Activated CD4-positive, alpha-beta T cell treated with anti-CD3 and anti-CD28 coated beads, Interleukin-2, amount 50 U/mL, for 48 hours (primary cell): ENCODE results near the gene INMT.
"Not testable (repeated sequence)": the region's sequence is repeated elsewhere in the genome, so short reads cannot be mapped to it uniquely, and the experiment has no call there.

Experiments
- DNase-seq, 2 experiments: peaks; one replicate each; pipeline ENCODE4 v3.0.0-alpha.2; 2020

Gene INMT

DNA sequence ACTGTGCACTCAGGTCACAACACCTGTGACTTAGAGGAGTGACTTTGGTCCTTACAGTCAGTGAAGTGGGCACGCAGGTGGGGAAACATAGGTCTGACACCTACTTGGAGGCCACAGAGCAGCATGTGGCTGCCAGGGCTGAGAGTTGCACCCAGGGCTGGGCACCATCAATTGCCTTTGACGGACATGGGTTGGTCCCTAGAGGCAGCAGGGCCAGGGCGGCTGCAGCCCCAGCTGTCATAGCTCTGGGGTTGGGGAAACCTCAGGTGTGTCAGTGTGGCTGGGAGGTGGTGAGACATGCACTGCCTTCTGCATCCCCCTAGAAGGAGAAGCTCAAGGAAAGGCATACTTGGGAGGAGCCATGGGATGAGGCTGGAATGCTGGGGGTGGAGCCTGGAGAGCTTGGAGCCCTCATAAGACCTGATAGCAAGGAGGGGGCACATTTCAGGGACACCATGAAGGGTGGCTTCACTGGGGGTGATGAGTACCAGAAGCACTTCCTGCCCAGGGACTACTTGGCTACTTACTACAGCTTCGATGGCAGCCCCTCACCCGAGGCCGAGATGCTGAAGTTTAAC lies at the start of gene INMT:
INMT (plus strand) TSS at position 440 of the 578 bp plus-strand sequence; CDS start at position 456, 16 bp downstream.
- no peak for DNase-seq

DNA sequence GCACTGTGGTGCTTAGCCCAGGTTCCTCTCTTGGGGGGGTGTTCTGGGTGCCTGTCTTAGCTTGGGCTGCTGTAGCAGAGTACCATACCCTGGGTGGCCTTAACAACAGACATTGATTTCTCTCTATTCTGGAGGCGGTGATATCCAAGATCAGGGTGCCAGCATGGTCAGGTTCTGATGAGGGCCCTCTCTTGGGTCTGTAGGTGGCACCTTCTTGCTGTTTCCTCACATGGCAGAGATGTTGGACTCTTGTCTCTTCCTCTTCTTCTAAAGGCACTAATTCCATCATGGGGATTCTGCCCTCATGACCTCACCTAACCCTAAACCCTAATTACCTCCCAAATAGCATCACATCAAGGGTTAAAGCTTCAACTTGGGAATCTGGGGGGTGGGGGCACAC lies 49.7 kb upstream of the INMT start:
- DNase-seq: peak in 1 of 2 experiments; percentile 15

- no peak for DNase-seq
Observed at GRCh38 chr7:30703756-30704155, 48.2 kb upstream of the INMT start.

DNA sequence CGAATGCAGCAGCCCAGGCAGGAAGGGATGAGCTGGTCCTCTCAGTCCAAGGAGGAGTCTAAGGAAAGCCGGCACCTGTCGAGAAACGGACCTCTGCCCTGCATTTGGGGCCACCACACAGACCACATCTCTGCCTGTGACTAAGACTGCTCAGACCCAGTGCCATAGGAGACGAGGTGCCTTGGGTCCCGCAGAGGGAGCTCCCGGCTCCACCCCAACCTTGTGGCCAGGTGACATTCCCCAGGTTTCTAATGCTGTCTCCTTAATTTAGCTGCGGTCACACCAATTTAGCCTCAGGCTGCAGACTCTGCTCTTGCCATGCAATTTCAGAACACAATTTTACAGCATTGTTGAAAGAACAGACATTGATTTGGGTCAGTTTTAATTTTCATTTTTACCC lies 46.9 kb upstream of the INMT start:
- DNase-seq: no peak

- no peak for DNase-seq
Observed at GRCh38 chr7:30705596-30705995, 46.3 kb upstream of the INMT start.

DNA sequence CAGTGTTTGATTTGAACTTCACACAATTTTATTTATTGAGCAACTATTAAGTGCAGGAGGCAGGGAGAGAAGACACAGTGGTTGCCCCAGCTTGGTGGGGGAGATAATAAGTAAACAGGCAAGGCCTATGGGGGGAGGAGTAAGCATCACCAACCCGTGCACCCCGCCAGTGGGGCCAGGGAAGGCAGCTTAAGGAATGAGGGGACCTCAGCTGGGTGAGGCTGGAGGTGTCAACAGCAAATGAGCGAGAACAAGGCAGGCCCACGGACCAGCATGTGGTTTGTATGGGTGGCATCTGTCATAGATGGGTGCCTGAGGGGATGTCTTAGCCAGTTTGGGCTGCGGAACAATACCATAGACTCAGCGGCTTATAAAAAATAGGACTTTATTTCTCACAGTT lies 45.6 kb upstream of the INMT start:
- no peak for DNase-seq

GRCh38 chr7:30706908-30707307 lies 45.0 kb upstream of the INMT start:
- no peak for DNase-seq

- no peak for DNase-seq
Observed at GRCh38 chr7:30707391-30708357, 44.3 kb upstream of the INMT start.

- no peak for DNase-seq
Observed at GRCh38 chr7:30708412-30708811, 43.5 kb upstream of the INMT start.

GRCh38 chr7:30708983-30709382 lies 43.0 kb upstream of the INMT start:
- no peak for DNase-seq

- no peak for DNase-seq
Observed at GRCh38 chr7:30709549-30709948, 42.4 kb upstream of the INMT start.

GRCh38 chr7:30710669-30711068 lies 41.3 kb upstream of the INMT start:
- DNase-seq: no peak

DNA sequence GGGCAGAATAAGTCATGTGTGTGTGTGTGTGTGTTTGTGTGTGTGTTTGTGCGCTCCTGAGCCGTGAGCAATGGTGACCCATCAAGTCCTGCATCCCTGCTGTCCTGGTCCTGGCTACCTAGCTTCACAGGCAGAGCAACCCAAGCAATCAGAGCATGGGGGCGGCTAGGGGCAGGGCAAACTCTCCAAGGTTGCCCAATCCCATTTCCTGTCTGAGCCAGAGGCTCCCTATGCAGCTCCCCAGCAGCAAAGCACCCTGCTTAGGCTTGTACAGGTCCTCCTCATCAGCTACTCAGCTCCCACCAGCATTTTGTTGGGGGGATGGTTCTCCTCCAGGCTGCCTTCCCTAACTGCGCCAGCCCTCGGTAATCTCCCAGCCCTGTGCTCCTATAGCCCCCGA lies 38.5 kb upstream of the INMT start:
- DNase-seq: no peak

DNA sequence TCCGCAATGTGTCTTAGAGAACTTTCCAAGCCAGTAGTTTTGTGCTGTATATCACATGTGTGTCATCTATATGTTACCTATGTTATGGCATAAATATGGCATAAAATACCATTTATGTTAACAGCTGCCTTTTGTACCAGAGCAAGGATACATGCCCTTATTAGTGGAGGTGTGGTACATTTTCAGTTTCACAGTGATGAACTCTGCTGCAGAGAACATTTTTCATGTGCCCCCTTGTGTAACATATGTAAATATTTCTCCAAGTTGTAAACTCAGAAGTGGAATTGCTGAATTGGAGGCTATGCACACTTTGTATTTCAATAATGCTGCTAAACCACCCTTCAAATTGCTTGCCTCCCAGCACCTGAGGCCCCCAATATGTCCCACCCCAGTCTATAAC lies 37.8 kb upstream of the INMT start:
- no peak for DNase-seq

DNA sequence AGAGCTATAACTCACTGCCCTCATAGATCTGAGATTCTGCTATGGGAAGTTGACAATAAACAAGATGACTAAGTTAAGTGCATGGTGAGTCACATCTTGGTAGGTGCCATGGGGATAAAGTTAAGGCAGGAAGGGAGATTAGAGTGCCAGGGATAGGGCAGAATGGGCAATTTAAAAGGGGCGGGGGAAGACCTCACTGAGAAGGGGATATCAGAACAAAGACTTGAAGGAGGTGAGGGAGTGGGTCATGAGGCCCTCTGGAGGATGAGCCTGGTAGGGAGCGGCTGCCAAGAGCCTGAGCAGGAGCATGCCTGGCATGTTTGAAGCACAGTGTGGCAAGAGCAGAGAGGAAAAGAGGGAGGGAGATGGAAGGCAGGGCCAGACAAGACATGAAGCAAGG lies 34.8 kb upstream of the INMT start:
- DNase-seq: no peak

DNA sequence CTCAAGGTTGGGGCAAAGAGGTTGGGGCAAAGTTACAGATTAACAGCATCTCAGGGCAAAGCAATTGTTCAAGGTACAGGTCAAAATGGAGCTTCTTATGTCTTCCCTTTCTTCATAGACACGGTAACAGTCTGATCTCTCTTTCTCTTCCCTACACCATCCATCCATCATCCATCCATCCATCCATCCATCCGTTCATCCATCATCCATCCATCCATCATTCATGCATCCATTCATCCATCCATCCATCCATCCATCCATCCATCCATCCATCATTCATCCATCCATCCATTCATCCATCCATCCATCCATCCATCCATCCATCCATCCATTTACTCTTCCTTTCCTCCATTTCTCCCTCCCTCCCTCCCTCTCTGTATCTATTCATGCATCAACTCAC lies 32.5 kb upstream of the INMT start:
- DNase-seq: not testable (repeated sequence)

DNA sequence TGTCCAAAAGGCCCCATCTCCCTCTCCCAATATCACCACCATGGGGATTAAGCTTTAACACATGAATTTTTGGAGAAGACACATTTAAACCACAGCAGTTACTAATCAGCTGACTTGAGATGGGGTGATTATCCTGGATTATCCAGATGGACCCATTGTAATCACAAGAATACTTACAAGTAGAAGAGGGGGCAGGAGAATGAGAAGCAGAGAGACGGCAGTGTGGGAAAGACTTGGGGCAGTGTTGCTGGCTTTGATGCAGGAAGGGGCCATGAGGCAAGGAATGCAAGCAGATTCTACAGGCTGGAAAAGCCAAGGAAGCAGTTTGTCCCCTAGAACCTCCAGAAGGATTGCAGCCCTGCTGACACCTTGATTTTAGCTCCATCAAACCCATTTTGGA lies 30.7 kb upstream of the INMT start:
- DNase-seq: no peak

DNA sequence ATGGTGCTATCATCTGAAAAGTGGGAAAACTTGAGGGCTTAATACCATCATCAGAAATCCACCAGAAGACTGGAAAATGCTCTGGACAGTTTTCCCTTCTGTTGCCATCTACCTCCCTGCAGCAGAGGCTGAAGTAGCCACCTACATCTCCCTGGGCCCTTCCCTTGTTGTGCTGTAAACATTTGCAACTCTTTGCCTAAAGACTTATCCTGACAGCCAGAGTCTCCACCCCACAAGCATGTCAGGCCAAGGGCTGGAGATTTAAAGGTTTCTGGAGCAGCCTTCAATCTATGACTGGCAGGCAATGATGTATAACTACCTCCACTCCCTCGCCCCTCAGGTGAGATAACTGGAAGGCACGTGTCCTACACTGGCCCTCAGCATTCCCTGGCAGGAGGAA lies 29.7 kb upstream of the INMT start:
- no peak for DNase-seq

DNA sequence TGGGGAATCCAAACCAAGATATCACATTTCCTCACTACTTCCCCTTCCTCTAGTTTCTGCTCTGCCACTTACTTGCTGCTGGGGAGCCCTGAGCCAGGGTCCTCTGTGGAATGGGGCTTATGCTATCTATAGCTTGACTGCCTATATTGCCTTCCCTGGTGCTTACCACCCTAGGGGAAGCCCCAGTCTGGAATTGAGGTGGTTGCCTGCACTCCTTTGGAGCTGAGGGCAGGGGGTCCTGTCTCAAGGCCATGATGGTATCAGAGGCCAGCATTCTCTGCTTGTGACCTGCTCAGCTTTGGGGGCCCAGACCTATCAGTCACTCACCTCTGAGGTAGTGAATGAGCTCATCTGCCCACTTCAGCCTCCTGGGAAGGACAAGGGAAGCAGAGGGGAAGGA lies 29.3 kb upstream of the INMT start:
- DNase-seq: no peak

DNA sequence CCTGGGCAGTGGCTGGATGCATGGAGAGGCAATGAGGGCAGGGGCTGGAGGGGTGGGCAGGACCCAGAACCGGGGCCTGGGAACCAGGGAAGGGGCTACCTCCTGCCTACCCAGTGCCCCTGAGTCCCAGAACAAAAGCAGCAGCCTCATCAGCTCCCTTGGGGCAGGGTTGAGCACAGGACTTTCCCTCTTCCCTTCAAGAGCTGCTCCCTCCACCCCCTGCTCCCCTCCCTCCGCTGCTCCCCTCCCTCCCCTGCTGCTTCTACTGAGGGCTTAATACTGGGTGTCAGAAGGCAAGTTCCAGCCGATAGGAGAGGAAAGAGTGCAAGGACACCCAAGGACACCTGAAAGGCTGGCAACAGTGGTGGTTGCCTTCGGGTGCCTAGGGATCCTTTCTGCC lies 28.2 kb upstream of the INMT start:
- no peak for DNase-seq

DNA sequence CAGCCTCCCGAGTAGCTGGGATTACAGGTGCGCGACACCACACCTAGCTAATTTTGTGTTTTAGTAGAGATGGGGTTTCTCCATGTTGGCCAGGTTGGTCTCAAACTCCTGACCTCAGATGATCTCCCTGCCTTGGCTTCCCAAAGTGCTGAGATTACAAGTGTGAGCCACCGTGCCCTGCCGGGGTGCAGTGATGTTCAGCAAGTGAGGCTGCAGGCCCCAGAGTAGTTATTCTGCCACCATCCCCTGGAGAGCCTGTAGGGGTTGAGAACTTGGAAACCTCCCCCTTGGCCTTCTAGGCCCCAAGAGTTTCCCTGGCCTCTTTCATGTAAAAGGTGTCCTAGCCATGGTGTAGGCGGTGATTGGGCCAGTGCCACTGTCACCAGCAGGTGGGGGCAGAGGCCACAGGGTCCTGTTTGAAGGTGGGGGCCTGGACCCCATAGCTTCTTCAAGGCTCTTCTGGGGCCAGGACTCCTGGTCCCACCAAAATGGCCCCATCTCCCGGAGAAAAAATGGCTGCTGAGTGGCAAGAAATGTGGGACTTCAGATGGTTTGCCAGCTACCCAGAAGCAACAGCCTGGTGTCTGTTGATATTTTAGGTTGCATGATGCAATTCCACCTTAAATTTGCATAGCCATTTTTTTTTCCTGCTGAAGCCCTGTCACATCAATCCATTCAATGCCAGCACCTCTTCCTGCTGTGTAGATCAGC lies 25.5 kb upstream of the INMT start:
- peak; percentile 10 to 23 for DNase-seq

DNA sequence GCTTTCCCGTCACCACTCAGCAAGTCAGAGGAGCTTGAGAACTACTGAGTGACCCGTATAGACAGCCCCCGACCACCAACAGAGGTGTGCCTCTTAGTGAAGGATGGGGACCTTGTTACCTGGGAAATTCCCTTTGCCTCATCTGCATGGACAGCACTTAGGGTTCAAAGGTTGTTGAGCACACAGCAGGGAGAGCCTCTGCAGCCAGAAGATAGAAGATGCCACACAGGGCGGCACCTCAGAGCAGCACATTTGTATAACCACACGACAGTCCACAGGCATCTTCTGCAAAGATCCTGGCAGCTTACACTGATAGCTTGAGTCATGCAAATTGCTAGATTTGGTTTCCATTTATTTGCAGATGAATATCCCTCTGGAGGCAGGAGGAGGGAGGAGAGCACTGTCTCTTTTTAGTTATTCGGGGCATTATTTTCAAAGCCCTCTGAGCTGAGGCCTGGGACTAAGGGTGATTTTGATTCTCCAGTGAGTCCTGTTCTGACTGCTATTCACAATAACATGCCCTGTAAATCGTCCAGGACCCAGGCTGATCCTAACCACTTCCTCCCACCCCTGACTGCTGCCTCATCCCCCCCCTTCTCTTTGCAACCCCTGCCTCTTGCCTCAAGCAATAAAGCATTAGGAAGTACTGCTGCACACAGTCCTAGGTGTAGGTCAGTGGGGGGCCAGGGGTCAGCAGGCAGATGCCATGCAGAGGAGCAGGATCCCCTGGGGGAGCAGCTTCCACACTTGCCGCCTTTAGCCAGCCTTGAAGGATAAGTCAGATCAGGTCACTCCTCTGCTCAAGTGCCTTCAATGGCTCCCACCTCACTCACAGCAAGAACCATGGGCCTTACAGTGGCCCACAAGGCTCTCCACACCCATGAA lies 24.6 kb upstream of the INMT start:
- peak; percentile 19 to 31 for DNase-seq

DNA sequence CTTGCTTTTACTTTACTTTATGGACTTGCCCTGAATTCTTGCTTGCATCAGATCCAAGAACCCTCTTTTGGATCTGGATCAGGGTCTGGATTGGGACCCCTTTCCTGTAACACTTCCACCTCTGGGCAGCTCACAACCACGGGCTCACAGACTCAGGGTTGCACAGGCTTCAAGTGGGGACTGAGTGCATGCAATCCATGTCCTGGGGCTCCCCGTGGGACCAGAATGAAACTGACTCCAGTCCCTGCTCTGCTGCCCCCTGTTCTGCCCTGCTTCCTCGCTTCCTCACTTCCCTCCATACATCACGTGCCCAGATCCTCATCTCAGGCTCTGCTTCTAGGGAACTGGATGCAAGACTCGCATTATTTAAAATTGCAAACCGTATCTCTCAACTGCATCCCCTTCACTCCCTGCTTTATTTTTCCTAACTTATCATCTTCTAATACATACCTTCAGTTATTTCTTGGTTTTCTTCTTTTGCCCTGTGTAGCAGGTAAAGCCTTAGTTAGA lies 23.3 kb upstream of the INMT start:
- DNase-seq: no peak
